ENCODE data around the gene PRKCSH. TPM values are rescaled to one million over a fixed set of nuclear protein-coding genes. Genes with fewer than 3 reads are reported as not detected.

PRKCSH gene
- total RNA-seq, 1 donor from 2014 or later = 293 TPM

- intact Hi-C loops (cut with DNase I) = no loop called here
- no peaks in the 10 kb centered on the region for H3K27me3 ChIP-seq
- H3K9me3 ChIP-seq = no peaks in the 10 kb centered on the region
- ATAC-seq = no peak
- H3K27ac ChIP-seq = no peak overlapping the region
- H3K4me1 ChIP-seq = no peaks in the 10 kb centered on the region
- TF ChIP-seq CTCF (IDR thresholded peaks at IDR 0.05) = no peak
- no peak overlapping the region for H3K4me3 ChIP-seq
- peaks cover 13% of the 10 kb centered on the region for H3K36me3 ChIP-seq
- no peak for DNase-seq
These were observed 60.5 kb downstream of the PRKCSH start for GRCh38 chr19:11495885-11496284.

DNA sequence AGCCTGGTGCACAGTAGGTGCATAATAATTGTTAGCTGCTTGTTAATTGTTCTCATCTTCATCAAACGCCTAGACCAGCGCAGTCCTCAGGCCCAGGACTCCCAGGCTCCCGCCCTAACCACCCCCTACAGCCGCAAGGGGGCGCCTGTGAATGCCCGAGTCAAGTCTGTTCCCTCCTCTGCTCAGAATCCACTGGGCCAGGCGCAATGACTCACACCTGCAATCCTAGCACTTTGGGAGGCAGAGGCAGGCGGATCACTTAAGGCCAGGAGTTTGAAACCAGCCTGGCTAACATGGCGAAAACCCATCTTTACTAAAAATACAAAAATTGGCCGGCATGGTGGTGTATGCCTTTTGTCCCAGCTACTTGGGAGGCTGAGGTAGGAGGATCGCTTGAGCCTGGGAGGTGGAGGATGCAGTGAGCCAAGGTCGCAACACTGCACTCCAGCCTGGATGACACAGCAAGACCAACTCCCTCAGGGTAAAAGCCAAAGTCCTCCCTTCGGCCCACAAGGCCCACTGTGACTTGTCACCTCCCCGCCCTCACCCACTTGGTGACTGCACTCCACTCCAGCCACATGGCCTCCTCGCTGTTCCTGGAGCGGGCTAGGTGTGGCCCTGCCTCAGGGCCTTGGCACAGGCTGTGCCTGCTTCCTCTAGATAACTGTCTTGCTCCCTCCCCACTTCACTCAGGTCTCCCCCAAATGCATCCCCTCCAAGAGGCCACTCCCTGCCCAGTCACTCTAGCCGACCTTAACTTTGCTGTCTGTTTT, 61.1 kb downstream of the PRKCSH start:
- DNase-seq = peak; percentile 82
- Histone ChIP-seq H3K9me3 (no peaks in the 10 kb centered on the region), H3K36me3 (peaks cover 13% of the 10 kb centered on the region), H3K27me3 (no peaks in the 10 kb centered on the region), H3K4me3 (no peak overlapping the region), H3K4me1 (no peaks in the 10 kb centered on the region), H3K27ac (no peak overlapping the region)
- TF ChIP-seq CTCF (IDR thresholded peaks at IDR 0.05) = peak; percentile 63
- intact Hi-C loops (cut with DNase I) = no loop called here
- peak; percentile 78 for ATAC-seq

- H3K9me3 ChIP-seq = no peaks in the 10 kb centered on the region
- TF ChIP-seq CTCF (IDR thresholded peaks at IDR 0.05) = no peak
- peaks cover 13% of the 10 kb centered on the region for H3K36me3 ChIP-seq
- H3K4me3 ChIP-seq = no peak overlapping the region
- intact Hi-C loops (cut with DNase I) = no loop called here
- no peaks in the 10 kb centered on the region for H3K27me3 ChIP-seq
- no peaks in the 10 kb centered on the region for H3K4me1 ChIP-seq
- no peak for DNase-seq
- H3K27ac ChIP-seq = no peak overlapping the region
- no peak for ATAC-seq
These were observed 63.8 kb downstream of the PRKCSH start for GRCh38 chr19:11499220-11499726.

DNA sequence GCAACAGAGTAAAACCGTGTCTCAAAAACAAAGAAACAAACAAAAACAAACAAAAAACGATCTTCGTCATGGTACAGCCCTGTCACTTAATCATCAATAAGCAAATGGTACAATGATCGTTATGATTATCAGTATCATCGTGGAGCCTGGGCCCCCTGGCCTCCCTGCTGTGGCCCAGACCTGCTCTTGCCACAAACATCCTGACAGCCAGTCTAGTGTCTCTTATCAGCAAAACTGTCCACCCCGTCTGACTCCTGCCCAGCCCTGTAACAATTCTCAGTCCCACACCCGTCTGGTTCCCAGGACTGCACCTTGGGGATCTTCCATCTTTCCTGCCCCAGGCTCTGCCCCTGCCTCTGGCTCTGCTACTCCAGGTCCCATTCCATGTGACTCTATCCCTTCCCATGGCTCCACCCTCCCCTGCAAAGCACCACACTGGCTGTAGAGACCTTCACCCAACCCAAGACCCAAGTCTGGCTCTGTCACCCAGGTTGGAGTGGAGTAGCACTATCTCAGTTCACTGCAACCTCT, 64.5 kb downstream of the PRKCSH start:
- H3K36me3 ChIP-seq = peaks cover 12% of the 10 kb centered on the region
- no peaks in the 10 kb centered on the region for H3K9me3 ChIP-seq
- no peaks in the 10 kb centered on the region for H3K27me3 ChIP-seq
- intact Hi-C loops (cut with DNase I) = no loop called here
- no peak overlapping the region for H3K4me3 ChIP-seq
- no peak for TF ChIP-seq CTCF (IDR thresholded peaks at IDR 0.05)
- no peak for ATAC-seq
- no peak for DNase-seq
- H3K4me1 ChIP-seq = no peaks in the 10 kb centered on the region
- H3K27ac ChIP-seq = no peak overlapping the region

Small RNA genes within 50 kb of the gene (microRNA-seq; reads per million reads assigned to microRNA genes)
- gene MIR7974 (ENCODE audit: borderline microRNAs expressed) = not detected

Other genes starting within 250 kb of the PRKCSH start
- gene KANK2, start 238.1 kb upstream of the PRKCSH start, total RNA-seq = 268 TPM
- not detected for gene ANGPTL8, start 196.0 kb upstream of the PRKCSH start, total RNA-seq
- gene DOCK6, start 173.1 kb upstream of the PRKCSH start, total RNA-seq = 138 TPM
- gene TSPAN16, start 139.5 kb upstream of the PRKCSH start, total RNA-seq = not detected
- gene RAB3D, start 96.0 kb upstream of the PRKCSH start, total RNA-seq = 52.7 TPM
- 74.6 TPM for gene TMEM205, start 89.4 kb upstream of the PRKCSH start, total RNA-seq
- 39.4 TPM for gene CCDC159, start 89.1 kb upstream of the PRKCSH start, total RNA-seq
- 26.5 TPM for gene PLPPR2, start 80.2 kb upstream of the PRKCSH start, total RNA-seq
- gene SWSAP1, start 61.0 kb upstream of the PRKCSH start, total RNA-seq = 3.2 TPM
- gene EPOR, start 51.3 kb upstream of the PRKCSH start, total RNA-seq = 20.4 TPM
- gene RGL3, start 16.3 kb upstream of the PRKCSH start, total RNA-seq = 54.6 TPM
- gene ODAD3, start 514 bp upstream of the PRKCSH start, total RNA-seq = 0.49 TPM
- not detected for gene ELAVL3, start 45.4 kb downstream of the PRKCSH start, total RNA-seq
- gene ZNF653, start 70.2 kb downstream of the PRKCSH start, total RNA-seq = 10.7 TPM
- 44.8 TPM for gene ECSIT, start 93.5 kb downstream of the PRKCSH start, total RNA-seq
- gene CNN1, start 103.2 kb downstream of the PRKCSH start, total RNA-seq = 27.3 TPM
- 44.3 TPM for gene ELOF1, start 123.6 kb downstream of the PRKCSH start, total RNA-seq
- 429 TPM for gene ACP5, start 142.0 kb downstream of the PRKCSH start, total RNA-seq
- 11.6 TPM for gene ZNF627, start 161.8 kb downstream of the PRKCSH start, total RNA-seq